SK-N-SH treated with all-trans-retinoic acid at 6 μM for 48 hours (cell line): Measurements from ENCODE around the gene CAPN12.

Experiments
- CREB5 ChIP-seq: fragments of 250-450 bp; sonication (Bioruptor Pico); IDR thresholded peaks from 2 replicates; pipeline ENCODE4 v1.5.1; 2020; ENCODE audit warnings: low read depth, mild to moderate bottlenecking, moderate library complexity
- CSRNP3 ChIP-seq: fragments of 250-450 bp; sonication (Bioruptor Pico); IDR thresholded peaks from 2 replicates; pipeline ENCODE4 v1.5.1; 2021; ENCODE audit warnings: mild to moderate bottlenecking, moderate library complexity
- OSR1 ChIP-seq: fragments of 250-450 bp; sonication (Bioruptor Pico); IDR thresholded peaks from 2 replicates; pipeline ENCODE4 v1.8.0; 2022; ENCODE audit warnings: moderate library complexity, mild to moderate bottlenecking, inconsistent platforms
- PPARA ChIP-seq: fragments of 250-450 bp; sonication (Bioruptor Pico); IDR thresholded peaks from 2 replicates; pipeline ENCODE4 v1.5.0; 2020; ENCODE audit warnings: mild to moderate bottlenecking, borderline replicate concordance
- RARB ChIP-seq: fragments of 250-450 bp; sonication (Bioruptor Pico); IDR thresholded peaks from 2 replicates; pipeline ENCODE4 v1.8.0; 2021; ENCODE audit warnings: mild to moderate bottlenecking, moderate library complexity
- TCF4 ChIP-seq: fragments of 250-450 bp; sonication (Bioruptor Pico); IDR thresholded peaks from 2 replicates; pipeline ENCODE4 v1.8.0; 2021; ENCODE audit warnings: mild to moderate bottlenecking, moderate library complexity, borderline replicate concordance
- ZC3H10 ChIP-seq: fragments of 250-450 bp; sonication (Bioruptor Pico); IDR thresholded peaks from 2 replicates; pipeline ENCODE4 v1.5.1; 2021; ENCODE audit warnings: mild to moderate bottlenecking, moderate library complexity
- ZFP3 ChIP-seq: fragments of 250-450 bp; sonication (Bioruptor Pico); IDR thresholded peaks from 2 replicates; pipeline ENCODE4 v1.5.0; 2020; ENCODE audit warnings: mild to moderate bottlenecking, moderate library complexity
- ZFP30 ChIP-seq: fragments of 450-650 bp; formaldehyde crosslinking; IDR thresholded peaks from 2 replicates; pipeline ENCODE4 v1.5.0; 2022; ENCODE audit warnings: mild to moderate bottlenecking, moderate library complexity
- ZNF8 ChIP-seq: fragments of 450-650 bp; formaldehyde crosslinking; IDR thresholded peaks from 2 replicates; pipeline ENCODE4 v1.5.0; 2020; ENCODE audit warnings: mild to moderate bottlenecking, moderate library complexity

GRCh38 chr19:38736036-38736412, 8.2 kb downstream of the CAPN12 start:
- no peak for TF ChIP-seq PPARA (CRISPR knock-in tag)
- TF ChIP-seq RARB (CRISPR knock-in tag), result no peak
- no peak for TF ChIP-seq ZFP30 (CRISPR knock-in tag)
- no peak for TF ChIP-seq CSRNP3 (CRISPR knock-in tag)
- TF ChIP-seq ZFP3 (CRISPR knock-in tag), result no peak
- TF ChIP-seq CREB5 (CRISPR knock-in tag), result no peak
- TF ChIP-seq ZNF8 (CRISPR knock-in tag), result no peak
- no peak for TF ChIP-seq ZC3H10 (CRISPR knock-in tag)
- no peak for TF ChIP-seq OSR1
- no peak for TF ChIP-seq TCF4
